ENCODE measurements around the gene REXO4.

DNA sequence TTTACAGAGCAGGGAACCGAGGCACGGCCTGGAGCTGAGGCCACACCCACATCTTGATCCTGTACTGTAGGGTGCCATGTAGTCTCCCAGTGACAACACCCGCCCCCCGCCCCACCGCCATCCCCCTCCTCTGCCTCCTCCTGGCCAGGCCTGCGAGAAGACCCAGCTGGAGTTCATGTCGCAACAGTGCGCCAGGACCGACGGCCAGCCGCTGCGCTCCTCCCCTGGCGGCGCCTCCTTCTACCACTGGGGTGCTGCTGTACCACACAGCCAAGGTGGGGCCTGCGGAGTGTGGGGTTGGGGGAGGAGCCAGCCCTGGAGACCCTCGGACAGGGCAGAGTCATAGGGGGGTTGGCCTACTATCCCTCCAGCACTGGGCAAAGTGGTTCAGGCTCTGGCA lies 18.9 kb upstream of the REXO4 start:
- TF ChIP-seq, protein P1, sequence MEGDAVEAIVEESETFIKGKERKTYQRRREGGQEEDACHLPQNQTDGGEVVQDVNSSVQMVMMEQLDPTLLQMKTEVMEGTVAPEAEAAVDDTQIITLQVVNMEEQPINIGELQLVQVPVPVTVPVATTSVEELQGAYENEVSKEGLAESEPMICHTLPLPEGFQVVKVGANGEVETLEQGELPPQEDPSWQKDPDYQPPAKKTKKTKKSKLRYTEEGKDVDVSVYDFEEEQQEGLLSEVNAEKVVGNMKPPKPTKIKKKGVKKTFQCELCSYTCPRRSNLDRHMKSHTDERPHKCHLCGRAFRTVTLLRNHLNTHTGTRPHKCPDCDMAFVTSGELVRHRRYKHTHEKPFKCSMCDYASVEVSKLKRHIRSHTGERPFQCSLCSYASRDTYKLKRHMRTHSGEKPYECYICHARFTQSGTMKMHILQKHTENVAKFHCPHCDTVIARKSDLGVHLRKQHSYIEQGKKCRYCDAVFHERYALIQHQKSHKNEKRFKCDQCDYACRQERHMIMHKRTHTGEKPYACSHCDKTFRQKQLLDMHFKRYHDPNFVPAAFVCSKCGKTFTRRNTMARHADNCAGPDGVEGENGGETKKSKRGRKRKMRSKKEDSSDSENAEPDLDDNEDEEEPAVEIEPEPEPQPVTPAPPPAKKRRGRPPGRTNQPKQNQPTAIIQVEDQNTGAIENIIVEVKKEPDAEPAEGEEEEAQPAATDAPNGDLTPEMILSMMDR (IDR thresholded peaks at IDR 0.05), result no peak
- no peak for TF ChIP-seq POLR2A (IDR thresholded peaks at IDR 0.05)

Data from tibial nerve (tissue), 3 donors.